Tongue (tissue), 2 donors: Measurements from ENCODE around the gene GINS3. TPM values are rescaled to one million over a fixed set of nuclear protein-coding genes. Genes with fewer than 3 reads are reported as not detected.

Experiments used
- small RNA-seq: library from RNA; depleted of rRNA; stranded (forward); fragments of <200 nt; gene quantifications from one replicate; pipeline ENCODE3, GENCODE V24; 2014; ENCODE audit warnings: low replicate concordance
- total RNA-seq: library from RNA; depleted of rRNA; stranded (reverse); fragments of >200 nt; gene quantifications from one replicate; pipeline ENCODE4 v1.2.3, GENCODE V29; 2014

The GINS3 gene
- total RNA-seq, 1 donor from 2014 or later, result 4.3 TPM

Small RNA genes lying within 50 kb of the gene (small RNA-seq; reads per million reads assigned to genes)
- gene RNU6-1110P, result not detected
- not detected for gene RNU6-269P

Other genes with a start within 250 kb of the GINS3 start
- 44.9 TPM for gene CSNK2A2, start 194.4 kb upstream of the GINS3 start, total RNA-seq
- gene PRSS54, start 97.4 kb upstream of the GINS3 start, total RNA-seq, result not detected
- gene NDRG4, start 107.7 kb downstream of the GINS3 start, total RNA-seq, result 14.2 TPM
- 16.2 TPM for gene SETD6, start 123.0 kb downstream of the GINS3 start, total RNA-seq
- 165 TPM for gene CNOT1, start 237.4 kb downstream of the GINS3 start, total RNA-seq